Panc1 (cell line): Measurements from ENCODE around the gene INTS1. TPM values are rescaled to one million over a fixed set of nuclear protein-coding genes. Genes with fewer than 3 reads are reported as not detected.

Experiments
- ATAC-seq: fragments of 200-7000 bp; cut with Tn5 transposase; 2 replicates; pipeline ENCODE4 v1.9.1; 2020; ENCODE audit warnings: mild to moderate bottlenecking, moderate library complexity
- BruUV-seq: library from RNA; stranded (reverse); fragments of 400-500 nt; replicated peaks from 2 replicates; lab custom pipeline; 2021; lab: Mats Ljungman, UMichigan
- CTCF ChIA-PET: fragments of 300-600 bp; sonication (Branson Sonifier 250); formaldehyde crosslinking; loops from one replicate; lab custom pipeline; 2022; ENCODE audit warnings: antibody characterized with exemption; lab: Charles Lee
- POLR2A ChIA-PET: fragments of 300-600 bp; sonication (Branson Sonifier 250); formaldehyde crosslinking; loops from one replicate; lab custom pipeline; 2022; ENCODE audit warnings: antibody characterized with exemption; lab: Charles Lee
- DNase-seq: peaks from one replicate; pipeline ENCODE4 v3.0.0-alpha.2; 2010; ENCODE audit warnings: low read depth, low spot score
- H3K27ac ChIP-seq: 2 replicates; pipeline ENCODE4 v1.5.1; 2011; ENCODE audit warnings: mild to moderate bottlenecking, low read length, inconsistent platforms
- H3K27me3 ChIP-seq: fragments of 200-500 bp; sonication (Bioruptor generic); 2 replicates; pipeline ENCODE4 v1.6.0; 2014; ENCODE audit warnings: low read length, inconsistent platforms; ENCODE audit not compliant: control insufficient read depth, insufficient read depth
- H3K36me3 ChIP-seq: fragments of 200-500 bp; sonication (Bioruptor generic); 2 replicates; pipeline ENCODE4 v1.5.1; 2014; ENCODE audit warnings: inconsistent platforms, mild to moderate bottlenecking, low read length, moderate library complexity; ENCODE audit not compliant: control insufficient read depth, insufficient read depth
- H3K4me1 ChIP-seq: 2 replicates; pipeline ENCODE4 v1.5.1; 2011; ENCODE audit warnings: inconsistent platforms, mild to moderate bottlenecking, low read length, moderate library complexity; ENCODE audit not compliant: control insufficient read depth, insufficient read depth
- H3K4me3 ChIP-seq, 2 experiments: 2 replicates each; pipeline ENCODE4 v1.5.1; 2011 to 2012; ENCODE audit warnings: low read depth in 2 of 2, low read length in 2 of 2, mild to moderate bottlenecking in 2 of 2, inconsistent platforms in 1 of 2, moderate library complexity in 1 of 2
- H3K9me3 ChIP-seq: fragments of 200-500 bp; sonication (Bioruptor generic); 2 replicates; pipeline ENCODE4 v1.5.1; 2014; ENCODE audit warnings: low read depth, mild to moderate bottlenecking, inconsistent platforms, low read length, moderate library complexity; ENCODE audit not compliant: control insufficient read depth, insufficient read depth
- CTCF ChIP-seq: fragments of 450-650 bp; IDR thresholded peaks from 2 replicates; pipeline ENCODE4 v1.5.1; 2017; ENCODE audit warnings: mild to moderate bottlenecking
- POLR2AphosphoS5 ChIP-seq: IDR thresholded peaks from 2 replicates; pipeline ENCODE4 v1.6.1; 2012; ENCODE audit warnings: mild to moderate bottlenecking, low read depth, low read length, moderate library complexity
- REST ChIP-seq, 2 experiments: IDR thresholded peaks; 2 replicates each; pipeline ENCODE4 v1.6.1; 2011 to 2012; ENCODE audit warnings: low read depth in 2 of 2, control low read depth in 1 of 2, low read length in 1 of 2, mild to moderate bottlenecking in 1 of 2, moderate library complexity in 1 of 2; ENCODE audit not compliant: insufficient read depth in 1 of 2
- SIN3A ChIP-seq: IDR thresholded peaks from 2 replicates; pipeline ENCODE4 v1.6.1; 2012; ENCODE audit warnings: low read depth, mild to moderate bottlenecking, low read length, moderate library complexity, borderline replicate concordance; ENCODE audit not compliant: insufficient read depth
- TCF7L2 ChIP-seq: IDR thresholded peaks from 2 replicates; pipeline ENCODE4 v1.6.1; 2011; ENCODE audit warnings: mild to moderate bottlenecking, low read depth, low read length, inconsistent platforms
- in situ Hi-C: cut with HindIII; loops from 2 replicates; pipeline ENCODE4 v1.10.0; 2016; ENCODE audit warnings: low sequenced_read_pairs, low pct_unique_long_range_greater_than_20kb
- intact Hi-C: fragments of 100-400 bp; cut with micrococcal nuclease; formaldehyde crosslinking; loops from one replicate; pipeline ENCODE4 v1.10.0; 2022; ENCODE audit not compliant: unreplicated experiment
- total RNA-seq: library from RNA; stranded (reverse); gene quantifications from one replicate; pipeline ENCODE4 v1.2.1, GENCODE V29; 2021; ENCODE audit not compliant: unreplicated experiment

The INTS1 gene
- total RNA-seq, 1 experiment from 2014 or later = 173 TPM

GRCh38 chr7:1544178-1544895 lies 40.1 kb upstream of the INTS1 start:
- peaks cover 56% of the 10 kb centered on the region for H3K4me1 ChIP-seq
- DNase-seq (no peak), ATAC-seq (peak; percentile 13)
- intact Hi-C loops = no loop called here
- no peak overlapping the region for H3K4me3 ChIP-seq
- H3K27ac ChIP-seq = peak overlapping the region; percentile 78
- no TSS peak for BruUV-seq
- ChIA-PET CTCF (interaction anchor here (0.6 kb wide), 1 partner anchor 45 kb away, joined by 3 read pairs; no protein-coding TSS in a partner anchor), POLR2A (no interaction called here)
- H3K9me3 ChIP-seq = no peaks in the 10 kb centered on the region
- H3K27me3 ChIP-seq = no peaks in the 10 kb centered on the region
- TF ChIP-seq TCF7L2 (no peak), POLR2AphosphoS5 (no peak; the same call in 1 of the 2 replicates), REST (IDR thresholded peaks at IDR 0.05; ENCODE audit: insufficient read depth in 1 of 2, low read depth in 2 of 2, low read length in 1 of 2) (no peak), SIN3A (no peak), CTCF (no peak)
- peaks cover 3% of the 10 kb centered on the region; the same call in 1 of the 2 replicates for H3K36me3 ChIP-seq
- in situ Hi-C loops = no loop called here

- POLR2A ChIA-PET = interaction anchor here (0.5 kb wide), 1 partner anchor 9 kb away, joined by 5 read pairs; no protein-coding TSS in a partner anchor
- no peaks in the 10 kb centered on the region for H3K9me3 ChIP-seq
- H3K4me3 ChIP-seq = no peak overlapping the region
- DNase-seq (no peak), ATAC-seq (peak; percentile 5; the same call in 1 of the 2 replicates)
- H3K4me1 ChIP-seq = peaks cover 62% of the 10 kb centered on the region
- H3K27ac ChIP-seq = peak overlapping the region; percentile 78
- intact Hi-C loops = no loop called here
- no peaks in the 10 kb centered on the region for H3K27me3 ChIP-seq
- TF ChIP-seq POLR2AphosphoS5 (no peak), CTCF (no peak), REST (IDR thresholded peaks at IDR 0.05; ENCODE audit: insufficient read depth in 1 of 2, low read depth in 2 of 2, low read length in 1 of 2) (no peak), TCF7L2 (no peak), SIN3A (no peak)
- no TSS peak for BruUV-seq
- in situ Hi-C loops = no loop called here
- peaks cover 3% of the 10 kb centered on the region; the same call in 1 of the 2 replicates for H3K36me3 ChIP-seq
- CTCF ChIA-PET = no interaction called here
Measured at GRCh38 chr7:1543826-1544177, 39.6 kb upstream of the INTS1 start.
